Measurements from ENCODE around the gene FAM216B. TPM values are rescaled to one million over a fixed set of nuclear protein-coding genes. Genes with fewer than 3 reads are reported as not detected.

FAM216B gene
- polyA plus RNA-seq, 1 of the 3 experiments (the other 2 are of a cell fraction) = not detected

DNA sequence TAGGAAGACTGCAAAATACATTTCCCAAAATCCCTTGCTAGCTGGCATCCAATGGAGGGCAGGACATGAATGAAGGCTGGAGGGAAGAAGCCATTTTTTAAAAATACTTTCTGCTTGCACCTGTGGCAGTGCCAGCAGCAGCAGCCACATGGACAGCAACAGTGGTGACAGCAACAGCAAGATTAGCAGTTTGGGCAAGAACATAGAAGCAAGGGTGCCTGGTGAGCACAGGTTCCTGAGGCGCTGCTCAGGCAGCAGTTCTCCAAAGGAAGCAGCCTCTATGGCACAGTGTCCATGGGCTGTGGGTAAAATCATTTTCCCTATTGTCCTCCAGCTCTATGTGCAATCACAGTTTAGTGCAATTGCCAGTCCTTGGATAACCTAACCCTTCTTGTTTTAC is 1.3 kb upstream of the FAM216B start:
- CTCF ChIA-PET = no interaction called here
- H3K4me3 ChIP-seq (ENCODE audit: low read depth in 2 of 2, low read length in 1 of 2) = no peak overlapping the region
- H3K9me3 ChIP-seq = no peaks in the 10 kb centered on the region
- no peaks in the 10 kb centered on the region for H4K20me1 ChIP-seq (ENCODE audit: insufficient read depth)
- no peaks in the 10 kb centered on the region for H3F3A ChIP-seq (replicated peaks; ENCODE audit: insufficient read depth)
- no peaks in the 10 kb centered on the region for H3K36me3 ChIP-seq (replicated peaks in 1 of 2; ENCODE audit: control insufficient read depth in 1 of 2, insufficient read depth in 2 of 2, low read length in 1 of 2)
- no peak for DNase-seq
- H3K9me2 ChIP-seq = no peaks in the 10 kb centered on the region
- TF ChIP-seq, protein P1, sequence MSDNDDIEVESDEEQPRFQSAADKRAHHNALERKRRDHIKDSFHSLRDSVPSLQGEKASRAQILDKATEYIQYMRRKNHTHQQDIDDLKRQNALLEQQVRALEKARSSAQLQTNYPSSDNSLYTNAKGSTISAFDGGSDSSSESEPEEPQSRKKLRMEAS (IDR thresholded peaks at IDR 0.05; ENCODE audit: low read depth) = no peak
- no peak for TF ChIP-seq GATA2 (CRISPR knock-in tag; IDR thresholded peaks at IDR 0.05)
- TF ChIP-seq RAD21 (IDR thresholded peaks at IDR 0.05; ENCODE audit: low read length) = no peak
- no peak for TF ChIP-seq EZH2phosphoT487 (IDR thresholded peaks at IDR 0.05; ENCODE audit: borderline replicate concordance, low read depth)
- TF ChIP-seq CHD2 (IDR thresholded peaks at IDR 0.05; ENCODE audit: low read length, partially characterized antibody) = no peak
- no peak for TF ChIP-seq TCF12 (IDR thresholded peaks at IDR 0.05)
- TF ChIP-seq POLR2AphosphoS5 (IDR thresholded peaks at IDR 0.05; ENCODE audit: low read depth, low read length) = no peak
- TF ChIP-seq GABPA (IDR thresholded peaks at IDR 0.05; ENCODE audit: low read depth) = no peak
- no peak for TF ChIP-seq YY1 (IDR thresholded peaks at IDR 0.05; ENCODE audit: low read depth)
- no peak for TF ChIP-seq EP300 (IDR thresholded peaks at IDR 0.05; ENCODE audit: borderline replicate concordance in 1 of 2, low read depth in 1 of 2, low read length in 1 of 2)
- TF ChIP-seq FOXM1 (IDR thresholded peaks at IDR 0.05; ENCODE audit: low read depth) = no peak
- TF ChIP-seq ELF1 (IDR thresholded peaks at IDR 0.05) = no peak
- TF ChIP-seq RFX5 (IDR thresholded peaks at IDR 0.05; ENCODE audit: low read length) = no peak
- no peak for TF ChIP-seq TEAD4 (IDR thresholded peaks at IDR 0.05; ENCODE audit: borderline replicate concordance, insufficient read depth)
- TF ChIP-seq, protein P2, sequence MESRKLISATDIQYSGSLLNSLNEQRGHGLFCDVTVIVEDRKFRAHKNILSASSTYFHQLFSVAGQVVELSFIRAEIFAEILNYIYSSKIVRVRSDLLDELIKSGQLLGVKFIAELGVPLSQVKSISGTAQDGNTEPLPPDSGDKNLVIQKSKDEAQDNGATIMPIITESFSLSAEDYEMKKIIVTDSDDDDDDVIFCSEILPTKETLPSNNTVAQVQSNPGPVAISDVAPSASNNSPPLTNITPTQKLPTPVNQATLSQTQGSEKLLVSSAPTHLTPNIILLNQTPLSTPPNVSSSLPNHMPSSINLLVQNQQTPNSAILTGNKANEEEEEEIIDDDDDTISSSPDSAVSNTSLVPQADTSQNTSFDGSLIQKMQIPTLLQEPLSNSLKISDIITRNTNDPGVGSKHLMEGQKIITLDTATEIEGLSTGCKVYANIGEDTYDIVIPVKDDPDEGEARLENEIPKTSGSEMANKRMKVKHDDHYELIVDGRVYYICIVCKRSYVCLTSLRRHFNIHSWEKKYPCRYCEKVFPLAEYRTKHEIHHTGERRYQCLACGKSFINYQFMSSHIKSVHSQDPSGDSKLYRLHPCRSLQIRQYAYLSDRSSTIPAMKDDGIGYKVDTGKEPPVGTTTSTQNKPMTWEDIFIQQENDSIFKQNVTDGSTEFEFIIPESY (IDR thresholded peaks at IDR 0.05; ENCODE audit: borderline replicate concordance, low read depth) = no peak
- no peak for TF ChIP-seq FOXJ3 (CRISPR knock-in tag; IDR thresholded peaks at IDR 0.05)
- TF ChIP-seq MXI1 (IDR thresholded peaks at IDR 0.05; ENCODE audit: low read depth, low read length) = no peak
- TF ChIP-seq TAF1 (IDR thresholded peaks at IDR 0.05; ENCODE audit: borderline replicate concordance, low read depth, low read length) = no peak
- H3K79me2 ChIP-seq (ENCODE audit: insufficient read depth) = no peaks in the 10 kb centered on the region
- no peak overlapping the region for H3K27ac ChIP-seq (ENCODE audit: low read depth in 2 of 2, low read length in 1 of 2)
- no peak overlapping the region for H3K4me2 ChIP-seq
- POLR2A ChIA-PET = no interaction called here
- no CpG with 5 or more reads among the region's 1 CpG for WGBS (ENCODE audit: low lambda C conversion rate)
- no peak overlapping the region for H2AFZ ChIP-seq (ENCODE audit: low read depth)
- no peaks in the 10 kb centered on the region for H3K4me1 ChIP-seq (ENCODE audit: control insufficient read depth in 1 of 2, insufficient read depth in 2 of 2, low read depth in 1 of 2, low read length in 1 of 2)
- H3K9ac ChIP-seq = no peak overlapping the region
- no peaks in the 10 kb centered on the region for H3K27me3 ChIP-seq (ENCODE audit: insufficient read depth)

DNA sequence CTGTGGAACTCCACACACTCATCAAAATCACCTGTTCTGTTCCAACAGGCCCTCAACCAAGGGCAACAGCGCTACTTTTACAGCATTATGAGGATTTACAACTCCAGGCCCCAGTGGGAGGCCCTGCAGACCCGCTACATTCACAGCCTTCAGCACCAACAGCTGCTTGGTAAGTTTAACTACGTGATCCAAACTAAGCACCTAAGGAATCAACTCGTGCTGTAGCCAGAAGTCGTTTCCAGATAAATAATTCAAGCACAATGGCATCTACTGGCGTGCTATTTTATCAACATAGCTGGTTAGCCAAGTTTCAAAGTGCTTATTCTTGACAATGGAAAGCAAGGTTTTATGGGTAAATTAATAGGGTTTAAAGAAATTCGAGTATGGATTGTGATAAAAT is 5.3 kb downstream of the FAM216B start:
- H3K4me2 ChIP-seq = no peak overlapping the region
- H3K27me3 ChIP-seq (ENCODE audit: insufficient read depth) = no peaks in the 10 kb centered on the region
- H3K79me2 ChIP-seq (ENCODE audit: insufficient read depth) = no peaks in the 10 kb centered on the region
- H3K9me3 ChIP-seq = no peaks in the 10 kb centered on the region
- no peak overlapping the region for H3K27ac ChIP-seq (ENCODE audit: low read depth in 2 of 2, low read length in 1 of 2)
- no peaks in the 10 kb centered on the region for H3K4me1 ChIP-seq (ENCODE audit: control insufficient read depth in 1 of 2, insufficient read depth in 2 of 2, low read depth in 1 of 2, low read length in 1 of 2)
- no peaks in the 10 kb centered on the region for H3K9me2 ChIP-seq
- 63% methylated on average over 7 of the region's 7 CpGs for WGBS (ENCODE audit: low lambda C conversion rate)
- no peak overlapping the region for H3K4me3 ChIP-seq (ENCODE audit: low read depth in 2 of 2, low read length in 1 of 2)
- H3F3A ChIP-seq (replicated peaks; ENCODE audit: insufficient read depth) = no peaks in the 10 kb centered on the region
- ChIA-PET POLR2A (no interaction called here), CTCF (no interaction called here)
- H3K9ac ChIP-seq = no peak overlapping the region
- TF ChIP-seq JUND (IDR thresholded peaks at IDR 0.05) = no peak
- TF ChIP-seq, protein P3, sequence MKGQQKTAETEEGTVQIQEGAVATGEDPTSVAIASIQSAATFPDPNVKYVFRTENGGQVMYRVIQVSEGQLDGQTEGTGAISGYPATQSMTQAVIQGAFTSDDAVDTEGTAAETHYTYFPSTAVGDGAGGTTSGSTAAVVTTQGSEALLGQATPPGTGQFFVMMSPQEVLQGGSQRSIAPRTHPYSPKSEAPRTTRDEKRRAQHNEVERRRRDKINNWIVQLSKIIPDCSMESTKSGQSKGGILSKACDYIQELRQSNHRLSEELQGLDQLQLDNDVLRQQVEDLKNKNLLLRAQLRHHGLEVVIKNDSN (IDR thresholded peaks at IDR 0.05; ENCODE audit: borderline replicate concordance, low read depth) = no peak
- TF ChIP-seq SMC3 (IDR thresholded peaks at IDR 0.05; ENCODE audit: low read depth, low read length) = no peak
- TF ChIP-seq FOXJ3 (CRISPR knock-in tag; IDR thresholded peaks at IDR 0.05) = no peak
- TF ChIP-seq TAF1 (IDR thresholded peaks at IDR 0.05; ENCODE audit: borderline replicate concordance, low read depth, low read length) = no peak
- no peak for TF ChIP-seq CHD2 (IDR thresholded peaks at IDR 0.05; ENCODE audit: low read length, partially characterized antibody)
- no peak for TF ChIP-seq FOXM1 (IDR thresholded peaks at IDR 0.05; ENCODE audit: low read depth)
- TF ChIP-seq, protein P4, sequence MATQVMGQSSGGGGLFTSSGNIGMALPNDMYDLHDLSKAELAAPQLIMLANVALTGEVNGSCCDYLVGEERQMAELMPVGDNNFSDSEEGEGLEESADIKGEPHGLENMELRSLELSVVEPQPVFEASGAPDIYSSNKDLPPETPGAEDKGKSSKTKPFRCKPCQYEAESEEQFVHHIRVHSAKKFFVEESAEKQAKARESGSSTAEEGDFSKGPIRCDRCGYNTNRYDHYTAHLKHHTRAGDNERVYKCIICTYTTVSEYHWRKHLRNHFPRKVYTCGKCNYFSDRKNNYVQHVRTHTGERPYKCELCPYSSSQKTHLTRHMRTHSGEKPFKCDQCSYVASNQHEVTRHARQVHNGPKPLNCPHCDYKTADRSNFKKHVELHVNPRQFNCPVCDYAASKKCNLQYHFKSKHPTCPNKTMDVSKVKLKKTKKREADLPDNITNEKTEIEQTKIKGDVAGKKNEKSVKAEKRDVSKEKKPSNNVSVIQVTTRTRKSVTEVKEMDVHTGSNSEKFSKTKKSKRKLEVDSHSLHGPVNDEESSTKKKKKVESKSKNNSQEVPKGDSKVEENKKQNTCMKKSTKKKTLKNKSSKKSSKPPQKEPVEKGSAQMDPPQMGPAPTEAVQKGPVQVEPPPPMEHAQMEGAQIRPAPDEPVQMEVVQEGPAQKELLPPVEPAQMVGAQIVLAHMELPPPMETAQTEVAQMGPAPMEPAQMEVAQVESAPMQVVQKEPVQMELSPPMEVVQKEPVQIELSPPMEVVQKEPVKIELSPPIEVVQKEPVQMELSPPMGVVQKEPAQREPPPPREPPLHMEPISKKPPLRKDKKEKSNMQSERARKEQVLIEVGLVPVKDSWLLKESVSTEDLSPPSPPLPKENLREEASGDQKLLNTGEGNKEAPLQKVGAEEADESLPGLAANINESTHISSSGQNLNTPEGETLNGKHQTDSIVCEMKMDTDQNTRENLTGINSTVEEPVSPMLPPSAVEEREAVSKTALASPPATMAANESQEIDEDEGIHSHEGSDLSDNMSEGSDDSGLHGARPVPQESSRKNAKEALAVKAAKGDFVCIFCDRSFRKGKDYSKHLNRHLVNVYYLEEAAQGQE (IDR thresholded peaks at IDR 0.05; ENCODE audit: low read depth, low read length) = no peak
- no peak overlapping the region for H2AFZ ChIP-seq (ENCODE audit: low read depth)
- H4K20me1 ChIP-seq (ENCODE audit: insufficient read depth) = no peaks in the 10 kb centered on the region
- DNase-seq = no peak
- H3K36me3 ChIP-seq (replicated peaks in 1 of 2; ENCODE audit: control insufficient read depth in 1 of 2, insufficient read depth in 2 of 2, low read length in 1 of 2) = no peaks in the 10 kb centered on the region
